GM10248 (cell line): ENCODE results near the gene NRDC.

Source experiments
- CTCF ChIA-PET: fragments of 300-600 bp; sonication (Branson Sonifier 250); formaldehyde crosslinking; extraction: SDS; loops from one replicate; lab custom pipeline; 2021; ENCODE audit warnings: antibody characterized with exemption; lab: Yijun Ruan, JAX
- POLR2A ChIA-PET: fragments of 350-650 bp; sonication (Branson Sonifier 250); formaldehyde crosslinking; extraction: SDS; loops from one replicate; lab custom pipeline; 2020; ENCODE audit warnings: antibody characterized with exemption; lab: Yijun Ruan, JAX
- DNase-seq: peaks from one replicate; pipeline ENCODE4 v3.0.0; 2012; ENCODE audit errors: extremely low spot score
- CTCF ChIP-seq: IDR thresholded peaks from 2 replicates; pipeline ENCODE4 v1.5.1; 2012; ENCODE audit warnings: mild to moderate bottlenecking, low read depth; ENCODE audit errors: extremely low read depth, missing control alignments, control extremely low read depth

Gene NRDC

GRCh38 chr1:51907079-51907702, 28.7 kb upstream of the NRDC start:
- TF ChIP-seq CTCF: no peak
- ChIA-PET POLR2A (no interaction called here), CTCF (interaction anchor here (1.4 to 2.7 kb wide), 2 partner anchors 10 to 18 kb away, joined by 3 to 17 read pairs; no protein-coding TSS in a partner anchor)
- no peak for DNase-seq

DNA sequence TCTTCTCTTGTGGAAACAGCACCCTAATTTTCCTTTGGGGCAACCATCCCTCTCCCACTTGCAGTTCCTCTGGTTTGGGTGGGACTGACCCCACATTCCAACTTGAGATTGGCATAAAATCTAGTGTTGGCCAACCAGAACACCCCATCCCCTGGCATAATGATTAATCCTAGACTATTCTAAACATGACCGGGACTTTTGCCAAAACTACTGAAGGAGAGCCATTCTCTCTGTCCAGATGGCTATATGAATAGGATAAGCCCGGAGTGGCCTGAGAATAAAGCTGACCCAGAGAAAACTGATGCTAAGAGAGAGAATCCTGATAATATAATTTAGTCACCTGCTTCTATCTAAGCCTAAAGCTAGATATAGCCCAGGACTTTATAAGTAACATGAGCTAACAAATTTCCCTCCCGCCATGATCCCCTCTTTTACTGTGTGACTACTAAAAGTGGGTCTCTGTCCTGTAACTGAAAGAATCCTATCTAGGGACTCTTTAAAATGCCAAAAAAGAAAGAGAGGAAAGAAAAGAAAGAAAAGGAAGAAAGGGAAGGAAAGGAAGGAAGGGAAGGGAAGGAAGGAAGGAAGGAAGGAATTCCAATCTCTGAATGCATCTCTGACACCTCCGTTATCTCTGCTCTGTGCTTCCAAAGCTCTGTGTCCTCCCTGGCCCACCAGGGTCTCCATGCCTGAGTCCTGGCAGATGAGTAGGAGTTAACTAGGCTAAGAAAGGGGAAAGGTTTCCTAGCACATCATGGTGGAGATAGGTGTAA, 28.0 kb upstream of the NRDC start:
- CTCF ChIA-PET: interaction anchor here (1.1 to 2.7 kb wide), 3 partner anchors 10 to 780 kb away, joined by 3 to 17 read pairs (median 3); no protein-coding TSS in a partner anchor
- DNase-seq: no peak
- no peak for TF ChIP-seq CTCF
- POLR2A ChIA-PET: no interaction called here

DNA sequence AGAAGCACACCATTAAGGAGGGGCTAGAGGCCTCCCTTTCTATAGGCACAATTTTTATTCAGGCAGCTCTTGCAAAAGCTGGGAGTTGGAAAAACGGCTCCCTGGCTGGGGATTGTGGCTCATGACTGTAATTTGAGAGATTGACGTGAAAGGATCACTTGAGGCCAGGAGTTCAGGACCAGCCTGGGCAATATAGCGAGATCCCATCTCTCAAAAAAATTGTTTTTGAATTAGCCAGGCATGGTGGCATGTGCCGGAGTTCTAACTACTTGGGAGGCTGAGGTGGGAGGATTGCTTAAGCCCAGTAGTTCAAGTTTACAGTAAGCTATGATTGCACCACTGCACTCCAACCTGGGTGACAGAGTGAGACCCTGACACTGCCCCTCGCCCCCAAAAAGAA, 23.9 kb upstream of the NRDC start:
- ChIA-PET POLR2A (no interaction called here), CTCF (interaction anchor here (0.7 to 1.0 kb wide), 2 partner anchors 72 to 99 kb away, joined by 3 read pairs; no protein-coding TSS in a partner anchor)
- TF ChIP-seq CTCF: no peak
- DNase-seq: no peak

- CTCF ChIA-PET: interaction anchor here (6.3 kb wide), 1 partner anchor 98 kb away, joined by 85 read pairs; no protein-coding TSS in a partner anchor
- TF ChIP-seq CTCF: no peak
- no peak for DNase-seq
- POLR2A ChIA-PET: no interaction called here
Observed at GRCh38 chr1:51901151-51901550, 22.6 kb upstream of the NRDC start.

- ChIA-PET POLR2A (no interaction called here), CTCF (interaction anchor here (0.9 to 6.3 kb wide), 5 partner anchors 12 to 108 kb away, joined by 3 to 85 read pairs (median 20); no protein-coding TSS in a partner anchor)
- TF ChIP-seq CTCF: no peak
- no peak for DNase-seq
Observed at GRCh38 chr1:51899022-51899421, 20.5 kb upstream of the NRDC start.

DNA sequence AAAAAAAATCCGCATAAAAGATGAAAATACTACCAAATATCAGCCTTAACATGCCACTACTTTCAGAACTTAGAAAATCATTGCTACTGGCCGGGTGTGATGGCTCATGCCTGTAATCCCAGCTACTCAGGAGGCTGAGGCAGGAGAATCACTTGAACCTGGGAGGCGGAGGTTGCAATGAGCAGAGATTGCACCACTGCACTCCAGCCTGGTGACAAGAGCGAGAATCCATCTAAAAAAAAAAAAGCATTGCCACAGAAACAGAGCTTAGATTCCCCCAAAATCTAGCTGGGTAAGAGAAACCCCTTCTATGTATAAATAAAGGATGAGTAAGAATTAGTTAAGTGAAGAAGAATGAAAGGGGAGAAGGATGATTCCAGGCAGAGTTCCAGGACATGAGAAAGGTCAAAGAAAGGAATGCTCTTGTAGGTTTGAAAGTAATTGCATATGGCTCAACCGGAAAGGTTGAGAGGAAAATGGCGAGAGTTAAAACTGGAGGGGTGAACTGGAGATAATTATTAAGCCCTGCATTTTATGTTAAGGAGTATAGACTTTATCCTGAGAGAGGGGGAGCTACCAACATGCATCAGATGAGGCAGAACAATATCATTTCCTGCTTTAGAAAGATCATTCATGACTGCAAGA, 19.7 kb upstream of the NRDC start:
- no peak for DNase-seq
- ChIA-PET POLR2A (no interaction called here), CTCF (interaction anchor here (0.9 to 6.3 kb wide), 18 partner anchors 8 to 399 kb away, joined by 3 to 85 read pairs (median 7); no protein-coding TSS in a partner anchor)
- TF ChIP-seq CTCF: no peak
